NCI-H1694 treated with DMSO at 0.1 percent for 48 hours (cell line): Measurements from ENCODE around the gene POLR1A.
A peak's percentile ranks its signal among the peaks of the same experiment; 100 is the strongest.

Experiments used
- DNase-seq: peaks from one replicate; lab custom pipeline; 2025; lab: John Stamatoyannopoulos, UW

The POLR1A gene

DNA sequence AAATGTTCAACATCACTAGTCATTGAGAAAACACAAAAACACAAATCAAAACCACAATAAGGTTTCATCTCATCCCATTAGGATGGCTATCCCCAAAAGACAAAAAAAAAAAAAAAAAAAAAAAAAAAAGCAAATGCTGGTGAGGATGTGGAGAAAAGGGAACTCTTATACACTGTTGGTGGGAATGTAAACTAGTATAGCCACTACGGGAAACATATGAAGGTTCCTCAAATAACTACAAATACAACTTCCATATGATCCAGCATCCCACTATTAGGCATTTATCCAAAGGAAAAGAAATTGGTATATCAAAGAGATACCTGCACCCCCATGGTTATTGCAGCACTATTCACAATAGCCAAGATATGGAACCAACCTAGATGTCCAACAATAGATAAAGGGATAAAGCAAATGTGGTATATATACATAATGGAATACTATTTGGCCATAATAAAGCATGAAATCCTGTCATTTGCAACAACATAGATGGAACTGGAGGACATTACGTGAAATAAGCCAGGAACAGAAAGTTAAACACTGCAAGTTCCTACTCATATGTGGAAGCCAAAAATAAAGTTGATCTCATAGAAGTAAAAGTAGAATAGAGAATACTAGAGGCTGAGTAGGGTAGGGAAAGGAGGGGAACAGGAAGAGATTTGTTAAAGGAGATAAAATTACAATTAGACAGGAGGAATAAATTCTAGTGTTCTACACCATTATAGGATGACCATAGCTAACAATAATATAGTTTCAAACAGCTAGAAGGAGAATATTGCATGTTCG lies 8.4 kb downstream of the POLR1A start:
- no peak for DNase-seq

DNA sequence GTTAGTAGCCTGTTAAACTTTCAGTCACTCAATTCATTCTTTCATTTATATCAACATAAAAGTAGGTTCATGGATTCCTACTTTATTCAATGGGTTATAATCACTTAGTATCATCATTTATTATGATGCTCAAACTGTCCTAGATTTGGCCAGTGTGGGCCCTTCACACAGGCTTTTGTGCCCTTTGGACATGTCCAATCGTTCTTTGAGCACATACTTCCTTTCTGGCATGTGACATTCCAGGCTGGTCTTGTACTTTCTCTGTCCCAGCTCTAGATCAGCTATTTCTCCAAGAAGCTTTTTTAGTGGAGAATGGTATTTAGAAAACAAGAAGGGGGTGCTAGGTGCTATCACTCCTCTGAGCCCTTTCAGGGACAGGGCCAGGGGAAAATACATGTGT lies 11.5 kb downstream of the POLR1A start:
- DNase-seq = no peak

DNA sequence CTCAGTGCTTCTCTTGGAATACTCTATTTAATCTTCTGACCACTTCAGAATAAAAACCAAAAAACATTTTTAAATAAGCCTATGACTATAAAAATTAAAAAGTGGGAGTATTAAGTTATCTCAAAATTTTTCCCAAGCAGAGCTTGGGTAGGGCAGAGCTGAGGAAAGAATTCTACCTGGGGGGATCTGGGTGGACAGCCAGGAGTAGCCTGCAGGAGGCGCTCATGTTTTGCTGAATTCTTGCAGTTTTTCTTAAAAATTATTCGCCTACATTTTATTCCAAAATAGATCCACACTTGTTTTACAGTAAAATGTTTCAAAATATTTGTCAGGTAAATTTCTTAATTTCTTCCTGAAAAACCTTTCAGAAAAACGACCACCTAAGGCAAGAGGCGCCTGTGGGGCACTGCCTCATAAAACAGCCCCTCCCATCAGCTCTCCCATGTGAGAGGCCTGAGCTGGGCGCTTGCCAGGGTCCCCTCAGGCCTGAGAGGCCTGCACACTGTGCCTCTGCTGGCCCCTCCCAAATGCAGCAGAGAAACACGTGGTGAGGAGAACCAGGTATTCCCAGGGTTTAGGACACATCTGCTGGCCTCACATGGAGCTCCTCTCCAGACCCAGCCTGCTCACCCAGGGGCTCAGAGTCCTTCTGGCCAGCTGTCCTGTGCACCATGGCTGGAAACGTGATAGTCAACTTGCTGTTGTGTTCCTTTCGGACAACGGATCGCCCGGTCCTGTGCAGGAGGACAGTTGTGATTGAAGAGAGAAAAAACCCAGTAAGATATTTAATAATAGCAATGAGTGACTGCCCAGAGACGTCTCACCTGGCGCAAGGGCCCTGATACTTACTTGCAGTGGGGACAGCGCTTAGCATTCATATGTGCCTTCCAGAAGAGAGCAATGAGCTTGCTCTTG lies 17.5 kb downstream of the POLR1A start:
- DNase-seq = no peak

DNA sequence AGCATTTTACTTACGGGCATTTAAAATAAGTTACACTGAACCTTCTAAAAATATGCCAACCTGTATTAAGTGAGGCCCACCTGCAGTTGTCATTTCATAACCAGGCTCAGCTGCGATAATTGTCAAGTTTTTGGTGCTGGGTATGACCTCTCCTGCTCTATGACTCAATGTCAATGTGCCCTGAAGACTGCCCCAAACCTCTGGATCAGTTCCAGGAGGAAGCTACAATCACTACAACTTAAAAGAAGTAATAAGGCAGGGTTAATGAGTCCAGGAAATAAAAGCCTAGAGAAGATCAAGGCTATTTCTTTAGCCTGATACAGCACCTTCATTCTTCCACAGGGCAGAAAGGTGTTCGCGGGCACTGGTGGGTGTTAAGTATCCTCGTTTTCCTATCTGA lies 22.9 kb downstream of the POLR1A start:
- DNase-seq = no peak

DNA sequence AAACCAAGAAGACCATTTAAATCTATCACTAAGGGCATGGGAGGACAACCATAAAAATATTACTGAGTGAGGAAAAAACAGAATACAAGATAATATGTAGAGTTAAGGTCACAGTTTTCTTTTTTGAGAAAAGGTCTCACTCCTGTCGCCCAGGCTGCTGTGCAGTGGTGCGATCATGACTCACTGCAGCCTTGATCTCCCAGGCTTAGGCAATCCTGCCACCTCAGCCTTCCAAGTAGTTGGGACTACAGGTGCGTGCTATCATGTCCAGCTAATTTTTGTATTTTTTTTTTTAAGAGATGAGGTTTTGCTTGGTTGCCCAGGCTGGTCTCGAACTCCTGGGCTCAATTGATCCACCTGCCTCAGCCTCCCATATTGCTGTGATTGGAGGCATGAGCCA lies 24.0 kb downstream of the POLR1A start:
- DNase-seq = no peak

DNA sequence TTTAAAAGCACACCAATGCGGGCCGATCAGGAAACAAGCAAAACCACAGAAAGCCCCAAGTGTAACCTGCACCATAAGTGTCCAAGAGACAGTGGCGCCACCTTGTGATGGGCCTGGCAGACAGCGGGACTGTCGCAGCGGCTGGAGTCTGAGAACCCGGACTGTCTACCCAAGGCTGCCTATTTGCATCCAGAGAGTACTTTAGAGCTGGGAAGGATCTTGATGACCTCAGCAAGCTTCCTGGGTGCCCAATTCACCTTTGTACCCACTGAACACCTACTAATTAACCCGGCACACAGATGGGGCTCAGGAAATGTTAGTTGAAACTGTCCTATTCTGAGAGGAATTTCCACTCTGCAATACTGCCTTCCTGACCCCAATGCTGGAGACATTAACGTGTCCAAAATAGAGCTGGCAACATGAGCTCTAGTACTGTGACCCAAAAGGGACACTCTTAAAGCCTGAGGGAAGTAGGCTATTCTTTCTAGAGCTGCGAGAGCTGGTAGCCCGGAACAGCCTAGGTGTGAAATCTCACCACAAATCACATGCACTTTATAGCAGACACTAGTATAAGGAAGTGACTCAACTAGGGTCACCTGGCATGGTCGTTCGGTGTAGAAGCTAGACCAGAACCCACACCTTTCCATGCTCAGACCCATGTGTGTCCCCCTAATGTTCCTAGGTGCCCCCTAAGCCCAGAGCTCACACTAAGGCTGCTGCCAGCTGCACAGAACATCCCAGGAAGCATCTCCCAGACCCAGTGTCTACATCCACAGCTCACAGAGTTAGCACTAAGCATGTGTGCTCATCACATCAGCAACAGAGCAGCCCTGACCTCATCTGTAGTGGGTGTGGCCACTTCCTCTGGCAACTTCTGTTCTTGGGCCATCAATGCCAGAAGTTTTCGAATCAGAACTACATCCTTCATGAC lies 25.4 kb downstream of the POLR1A start:
- DNase-seq = peak; percentile 70

DNA sequence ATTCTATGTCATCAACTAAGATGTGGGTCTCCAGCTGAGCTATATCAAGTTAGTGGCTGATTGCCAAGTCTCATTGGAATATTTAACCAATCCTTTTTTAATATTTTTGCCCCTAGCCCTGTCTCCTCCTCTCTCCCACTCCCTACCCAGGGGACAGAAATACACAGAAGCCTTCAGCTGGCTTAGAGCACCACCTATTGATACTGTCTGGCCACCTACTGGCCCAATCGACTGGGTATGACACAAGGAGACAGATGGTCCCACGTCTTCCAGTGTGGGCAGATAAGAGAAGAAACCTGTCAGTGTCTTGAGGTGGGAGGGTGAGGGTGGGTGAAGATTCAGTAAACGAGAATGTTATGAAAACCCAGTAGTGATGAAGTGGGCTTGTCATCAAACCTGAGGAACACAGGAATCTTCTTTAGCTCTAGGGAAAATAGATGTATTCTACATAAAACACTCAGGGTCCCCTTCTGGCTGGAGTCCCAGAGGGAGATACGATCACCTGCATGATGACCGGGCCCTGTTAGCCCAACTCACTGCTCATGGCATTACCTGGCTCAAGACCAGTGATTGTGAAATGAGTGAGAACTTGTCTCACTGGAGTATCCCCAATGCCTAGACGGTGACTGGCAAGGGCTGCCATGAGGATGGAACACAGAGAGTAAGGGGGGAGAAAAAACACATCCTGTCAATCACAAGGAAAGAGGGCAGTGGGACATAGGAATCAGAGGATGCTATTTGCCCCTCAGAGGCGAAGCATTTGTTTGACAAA lies 26.7 kb downstream of the POLR1A start:
- peak; percentile 80 for DNase-seq

DNA sequence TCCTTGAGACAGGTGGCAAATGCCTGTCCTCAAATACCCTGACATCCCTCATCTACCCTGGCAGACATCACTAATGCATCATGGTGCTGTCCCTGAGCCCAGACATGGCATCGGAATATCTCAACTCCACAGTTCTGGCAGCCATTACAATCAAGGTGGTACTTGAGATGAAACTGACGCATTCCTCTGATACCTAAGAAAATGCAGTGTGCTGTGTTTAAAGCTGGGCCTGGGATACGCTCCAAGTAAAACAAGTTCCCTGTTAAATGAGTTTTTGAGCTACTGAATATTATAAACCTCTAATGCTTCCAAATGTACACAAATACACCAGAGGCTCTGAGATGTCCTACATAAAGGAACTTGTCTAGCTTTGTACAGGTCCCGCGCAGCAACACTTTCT lies 29.8 kb downstream of the POLR1A start:
- no peak for DNase-seq

DNA sequence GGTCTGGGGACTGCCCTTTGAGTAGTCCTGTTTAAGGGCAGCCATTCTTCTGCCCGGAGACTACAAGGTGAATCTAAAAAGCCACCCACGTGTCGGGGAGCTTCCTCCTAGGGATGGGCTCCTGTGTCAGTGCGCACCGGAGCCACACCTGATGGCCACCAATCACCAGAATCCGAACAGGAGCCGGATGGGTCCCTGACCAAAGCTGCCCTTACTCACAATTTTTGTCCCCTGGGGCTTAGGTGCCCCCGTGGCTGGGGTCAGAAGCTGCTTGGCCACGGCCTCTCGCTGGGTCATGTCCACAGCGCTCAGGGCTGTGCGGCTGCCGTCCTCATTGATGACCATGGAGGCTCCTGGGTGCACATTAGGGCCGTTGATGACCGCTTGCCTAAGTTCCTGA lies 30.9 kb downstream of the POLR1A start:
- no peak for DNase-seq

DNA sequence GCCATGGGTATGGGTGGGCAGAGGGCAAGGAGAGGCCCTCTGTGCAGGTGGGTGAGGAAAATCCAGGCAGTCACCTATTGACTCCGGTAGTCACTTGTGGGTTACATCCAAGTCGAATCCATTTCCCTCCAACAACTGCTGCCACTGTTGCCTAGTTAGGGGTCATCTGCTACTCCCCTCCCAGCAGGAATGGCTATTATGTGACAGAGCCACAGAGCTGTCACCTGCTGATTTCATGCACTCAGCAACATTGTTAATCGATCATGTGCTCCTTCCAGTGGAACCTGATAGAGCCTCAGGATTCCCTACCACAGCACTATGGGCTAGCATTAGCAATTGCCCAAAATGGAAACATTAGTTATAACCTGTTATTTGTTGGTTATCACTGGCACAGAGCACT lies 31.4 kb downstream of the POLR1A start:
- DNase-seq = no peak

DNA sequence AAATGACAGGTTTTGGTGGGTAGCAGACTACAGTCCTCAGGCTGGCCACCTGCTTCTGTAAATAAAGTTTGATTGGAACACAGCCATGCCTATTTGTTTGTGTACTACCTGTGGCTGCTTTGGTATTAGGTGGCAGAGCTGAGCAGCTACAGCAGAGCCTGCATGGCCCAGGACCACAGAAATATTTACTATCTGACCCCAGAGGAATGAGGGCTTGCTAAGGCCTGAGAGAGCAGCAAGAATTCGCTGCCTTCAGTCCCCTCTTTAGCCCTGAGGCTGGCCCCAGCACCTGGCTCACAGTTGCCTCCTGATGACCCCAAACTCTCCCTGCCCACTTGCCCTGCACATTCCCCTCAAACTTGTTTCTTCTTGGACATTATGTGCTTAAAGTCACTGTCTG lies 32.5 kb downstream of the POLR1A start:
- DNase-seq = no peak

DNA sequence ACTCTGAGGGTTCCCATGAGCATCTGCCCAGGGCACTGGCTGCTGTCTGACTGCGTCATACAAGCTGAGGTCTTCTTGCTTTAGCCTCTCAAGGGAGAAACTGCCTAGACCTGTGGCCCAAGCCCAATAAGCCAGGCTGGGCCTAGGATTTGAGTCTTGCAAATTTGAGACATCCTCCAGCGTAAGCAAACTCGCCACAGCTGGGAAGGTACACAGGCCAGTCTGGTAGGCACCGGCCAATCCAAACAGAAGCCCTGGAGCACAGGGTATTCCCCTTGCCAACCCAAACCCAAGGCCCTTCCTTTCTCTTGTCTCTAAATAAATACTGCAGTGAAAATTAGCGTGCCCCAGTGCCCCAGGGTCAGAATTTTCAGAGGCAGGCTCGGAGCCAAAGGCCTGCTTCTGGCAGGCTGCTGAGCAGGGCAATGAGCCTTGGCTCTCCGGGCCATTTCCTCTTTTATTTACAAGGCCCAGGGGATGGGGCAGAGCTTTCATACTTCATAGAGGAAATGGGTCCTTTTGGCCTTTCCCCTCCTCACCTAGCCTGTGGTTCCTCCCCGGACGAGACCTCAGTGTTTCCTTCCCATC lies 33.3 kb downstream of the POLR1A start:
- DNase-seq = no peak

DNA sequence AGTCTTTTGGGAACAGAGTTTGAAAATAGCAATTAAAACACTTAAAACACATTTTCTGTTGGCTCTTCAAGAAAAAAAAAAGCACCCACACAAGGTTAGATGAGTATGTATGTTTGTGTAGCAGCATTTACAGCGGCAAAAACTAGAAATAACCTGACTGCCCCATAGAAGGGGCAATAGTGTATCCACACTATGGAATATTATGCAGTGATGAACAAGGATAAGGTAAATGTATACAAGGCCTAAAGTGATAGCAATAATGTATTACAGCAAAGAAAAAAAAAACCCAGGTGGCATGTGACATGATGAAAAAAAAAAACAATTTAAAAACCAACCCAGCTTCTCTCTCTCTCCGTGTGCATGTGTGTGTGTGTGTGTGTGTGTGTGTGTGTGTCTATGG lies 34.8 kb downstream of the POLR1A start:
- DNase-seq = no peak

DNA sequence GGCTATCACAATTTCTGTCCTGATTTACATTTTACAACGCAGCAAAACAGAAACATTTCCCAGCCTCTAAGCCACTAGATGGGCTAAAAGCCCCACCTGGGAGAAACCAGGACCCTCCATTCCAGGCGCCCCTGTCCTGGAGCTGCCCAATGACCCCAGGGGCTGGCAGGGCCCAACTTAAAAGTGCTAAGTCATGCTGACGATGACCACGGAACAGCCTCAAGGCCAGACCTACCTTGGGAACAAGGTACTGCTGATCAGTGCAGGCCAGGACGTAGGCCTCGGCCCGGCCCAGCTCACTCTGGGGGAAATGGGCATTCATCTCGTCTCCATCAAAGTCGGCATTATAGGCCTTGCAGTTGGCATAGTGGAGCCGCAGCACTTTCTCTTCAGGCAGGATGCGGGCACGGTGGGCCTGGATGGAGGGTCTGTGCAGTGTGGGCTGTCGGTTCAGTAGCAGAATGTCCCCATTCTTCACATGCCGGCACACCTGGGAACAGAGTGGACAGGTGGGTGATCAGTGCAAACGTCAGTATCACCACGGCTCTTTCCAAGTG lies 35.8 kb downstream of the POLR1A start:
- DNase-seq = no peak

DNA sequence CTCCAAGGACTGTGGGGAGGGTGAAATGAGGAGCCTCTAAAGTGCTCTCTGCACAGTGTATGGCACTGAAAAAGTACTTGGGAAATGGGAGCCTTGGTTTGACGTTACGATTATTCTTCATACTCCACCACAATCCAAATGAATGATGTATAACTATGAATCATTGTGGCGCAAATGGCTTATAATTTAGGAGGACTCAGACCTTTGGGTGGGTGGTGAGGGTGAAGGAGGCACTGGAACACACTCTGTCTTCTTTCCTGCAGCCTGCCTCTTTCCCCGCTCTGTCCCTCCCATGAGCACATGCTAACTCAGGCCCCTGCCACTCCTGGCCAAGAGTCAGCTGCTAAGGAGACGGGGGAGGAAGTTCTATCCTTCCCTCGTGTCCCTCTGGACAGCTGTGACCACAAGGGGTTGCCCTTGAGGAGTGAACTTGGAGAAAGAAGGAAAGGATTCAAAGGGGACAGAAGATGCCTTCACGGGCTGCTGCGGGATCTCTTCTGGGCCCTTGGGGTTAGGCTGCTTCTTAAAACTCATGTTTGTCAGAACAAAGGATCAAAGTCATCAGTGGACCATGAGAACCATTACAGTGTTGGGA lies 36.5 kb downstream of the POLR1A start:
- DNase-seq = no peak

DNA sequence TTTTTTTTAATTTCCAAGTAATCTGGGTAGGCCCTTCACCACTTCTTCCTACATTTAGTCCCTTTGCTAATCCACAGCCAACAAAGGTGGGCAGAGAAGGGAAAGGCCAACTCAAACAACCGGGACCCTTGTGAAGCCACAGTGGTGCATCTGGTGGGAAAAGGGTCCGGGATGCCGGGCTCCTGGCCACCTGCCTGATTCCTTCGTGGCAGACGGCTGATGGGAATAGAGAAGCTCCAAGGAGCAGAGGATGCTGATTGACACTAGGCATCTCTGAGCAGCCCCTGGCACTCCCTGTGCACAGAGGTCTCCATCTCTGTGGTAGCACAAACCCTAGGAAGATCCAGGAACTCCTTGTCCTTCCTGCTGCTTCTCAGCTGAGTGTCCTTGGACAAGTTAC lies 37.0 kb downstream of the POLR1A start:
- no peak for DNase-seq

DNA sequence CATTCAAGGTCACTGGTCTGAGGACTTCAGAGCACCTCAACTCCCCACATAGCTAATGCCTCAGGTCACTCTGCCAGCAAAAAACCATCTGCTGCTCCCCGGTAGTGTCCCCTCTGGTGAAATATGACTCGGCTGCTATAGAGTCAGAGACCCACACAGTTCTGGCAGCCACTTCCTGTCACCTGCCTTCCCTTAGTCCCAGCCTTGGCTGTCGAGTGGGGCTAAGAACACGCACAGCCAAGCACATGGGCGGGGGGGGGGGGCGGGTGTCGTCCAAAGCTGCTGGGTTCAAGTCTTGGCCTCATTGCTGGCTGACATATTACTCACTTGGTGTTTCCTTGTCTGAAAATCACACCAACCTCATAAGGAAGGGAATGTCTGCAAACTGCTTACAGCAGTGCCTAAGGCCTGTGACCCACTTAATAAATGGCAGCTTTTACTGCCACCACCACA lies 37.5 kb downstream of the POLR1A start:
- no peak for DNase-seq

DNA sequence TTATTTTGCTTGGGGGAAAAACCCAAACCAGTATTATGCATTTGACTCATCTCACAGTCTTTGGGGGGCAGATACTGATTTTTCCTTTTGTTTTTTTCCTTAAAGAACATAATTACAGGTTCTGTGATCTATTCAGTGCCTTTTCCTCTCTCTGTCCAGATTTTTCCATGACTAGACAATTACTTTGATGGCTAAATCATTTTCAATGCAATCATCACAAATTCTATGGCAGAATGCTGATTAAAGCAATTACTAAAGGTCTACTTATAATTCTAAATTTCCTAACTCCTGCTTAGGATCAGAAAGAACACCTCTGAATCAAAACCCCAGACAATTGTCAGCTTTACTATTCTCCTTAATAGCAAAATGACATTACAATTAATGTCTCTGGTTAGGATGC lies 38.8 kb downstream of the POLR1A start:
- no peak for DNase-seq

DNA sequence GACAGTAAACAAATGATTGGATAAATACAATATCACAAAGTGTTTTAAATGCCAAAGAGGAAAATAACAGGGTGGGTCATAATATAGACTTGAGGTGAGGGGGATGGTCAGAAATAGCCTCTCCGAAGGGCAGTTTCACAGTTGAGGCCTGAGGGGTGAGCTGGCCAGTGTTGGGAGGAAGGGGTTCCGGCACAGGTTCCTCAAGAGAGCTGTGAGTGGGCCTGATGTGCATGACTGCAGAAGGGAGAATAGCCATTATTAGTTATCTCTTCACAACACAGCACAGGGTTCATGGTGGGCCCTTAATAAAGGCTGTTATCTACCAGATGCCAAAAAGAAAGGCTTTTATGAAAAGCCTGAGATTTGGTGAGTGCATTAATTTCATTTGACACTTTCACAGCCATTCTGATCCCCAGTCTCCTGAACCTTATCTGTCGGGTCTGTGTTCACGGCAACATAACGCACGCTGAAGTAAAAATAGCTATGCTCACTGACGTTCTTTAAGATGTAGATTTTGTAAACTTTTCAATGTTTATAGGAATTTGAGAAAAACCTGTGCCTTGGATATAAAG lies 39.6 kb downstream of the POLR1A start:
- no peak for DNase-seq

DNA sequence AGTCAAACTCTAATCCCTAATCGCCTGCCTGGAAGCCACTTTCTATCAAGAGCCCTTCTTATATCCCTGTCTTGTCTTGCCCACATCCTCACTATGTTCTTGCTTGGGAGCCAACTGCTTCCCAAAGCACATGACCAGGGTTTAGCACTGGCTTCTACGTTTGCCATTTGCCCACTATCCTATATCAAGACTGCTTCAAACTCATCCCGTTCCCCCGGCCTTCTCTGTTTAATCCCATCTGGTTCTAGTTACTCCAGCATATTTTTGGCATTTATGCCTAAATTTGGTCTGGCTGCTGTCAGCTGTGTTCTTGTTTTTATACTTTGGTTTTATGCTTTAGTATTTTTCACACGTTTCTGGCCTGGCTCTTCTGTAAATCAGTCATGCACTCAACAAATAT lies 40.2 kb downstream of the POLR1A start:
- no peak for DNase-seq
